Neural progenitor cell (in vitro differentiated cells): ENCODE results near the gene GPX3. TPM values are rescaled to one million over a fixed set of nuclear protein-coding genes. Genes with fewer than 3 reads are reported as not detected.

ENCODE experiments used
- DNase-seq: peaks from one replicate; pipeline ENCODE4 v3.0.0-alpha.2; 2016; ENCODE audit warnings: low spot score
- H2AFZ ChIP-seq: fragments of 200-600 bp; sonication (generic); replicated peaks from 2 replicates; pipeline ENCODE4 v1.6.1; 2016; ENCODE audit warnings: antibody characterized with exemption
- H3F3A ChIP-seq: fragments of 200-600 bp; sonication (generic); 2 replicates; pipeline ENCODE4 v1.6.1; 2016; ENCODE audit warnings: antibody characterized with exemption, low read depth
- H3K27ac ChIP-seq: fragments of 200-600 bp; sonication (generic); 2 replicates; pipeline ENCODE4 v1.5.1; 2016; ENCODE audit warnings: mild to moderate bottlenecking
- H3K27me3 ChIP-seq: fragments of 200-600 bp; sonication (generic); 2 replicates; pipeline ENCODE4 v1.6.1; 2016; ENCODE audit warnings: mild to moderate bottlenecking, moderate library complexity
- H3K36me3 ChIP-seq: fragments of 200-600 bp; sonication (generic); 2 replicates; pipeline ENCODE4 v1.5.1; 2016
- H3K4me1 ChIP-seq: fragments of 200-600 bp; sonication (generic); 2 replicates; pipeline ENCODE4 v1.6.1; 2016; ENCODE audit warnings: mixed run types
- H3K4me2 ChIP-seq: fragments of 200-600 bp; sonication (generic); 2 replicates; pipeline ENCODE4 v1.6.1; 2016
- H3K4me3 ChIP-seq: fragments of 200-600 bp; sonication (generic); 2 replicates; pipeline ENCODE4 v1.5.1; 2016
- H3K79me2 ChIP-seq: fragments of 200-600 bp; sonication (generic); 2 replicates; pipeline ENCODE4 v1.6.1; 2016; ENCODE audit warnings: low read depth
- H3K9ac ChIP-seq: fragments of 200-600 bp; sonication (generic); 2 replicates; pipeline ENCODE4 v1.6.1; 2016
- H3K9me3 ChIP-seq: fragments of 200-600 bp; sonication (generic); 2 replicates; pipeline ENCODE4 v1.5.1; 2016; ENCODE audit warnings: low read depth
- H4K20me1 ChIP-seq: fragments of 200-600 bp; sonication (generic); 2 replicates; pipeline ENCODE4 v1.6.1; 2016; ENCODE audit warnings: low read depth
- H3K27ac Mint-ChIP-seq: 3 replicates; pipeline ENCODE4 v1.8.0; 2021; ENCODE audit warnings: mixed read lengths
- H3K27me3 Mint-ChIP-seq: 2 replicates; pipeline ENCODE4 v1.8.0; 2022; ENCODE audit warnings: low read depth, mild to moderate bottlenecking, inconsistent platforms, moderate library complexity, mixed read lengths; ENCODE audit not compliant: insufficient read depth
- H3K36me3 Mint-ChIP-seq: 3 replicates; pipeline ENCODE4 v1.8.0; 2021; ENCODE audit warnings: mixed read lengths
- H3K4me1 Mint-ChIP-seq: 3 replicates; pipeline ENCODE4 v1.8.0; 2021; ENCODE audit warnings: mixed read lengths
- H3K4me3 Mint-ChIP-seq: 3 replicates; pipeline ENCODE4 v1.8.0; 2021; ENCODE audit warnings: mild to moderate bottlenecking, moderate library complexity, mixed read lengths
- H3K9me3 Mint-ChIP-seq: 3 replicates; pipeline ENCODE4 v1.8.0; 2020; ENCODE audit warnings: mixed read lengths
- EZH2 ChIP-seq: fragments of 200-600 bp; sonication (generic); IDR thresholded peaks from 2 replicates; pipeline ENCODE4 v1.6.1; 2017; ENCODE audit warnings: antibody characterized with exemption, mild to moderate bottlenecking, moderate library complexity
- EZH2phosphoT487 ChIP-seq: fragments of 200-600 bp; sonication (generic); IDR thresholded peaks from 2 replicates; pipeline ENCODE4 v1.6.1; 2017; ENCODE audit warnings: antibody characterized with exemption
- total RNA-seq: library from RNA; depleted of rRNA; stranded (reverse); fragments of >200 nt; gene quantifications from 2 replicates; pipeline ENCODE4 v1.2.3, GENCODE V29; 2015; ENCODE audit warnings: low replicate concordance
- TF ChIP-seq, protein P1 (sequence below): fragments of 200-600 bp; sonication (generic); IDR thresholded peaks from 2 replicates; pipeline ENCODE4 v1.5.1; 2017; ENCODE audit warnings: antibody characterized with exemption, mild to moderate bottlenecking

GPX3 gene
- total RNA-seq, 1 donor from 2014 or later = 17.9 TPM

DNA sequence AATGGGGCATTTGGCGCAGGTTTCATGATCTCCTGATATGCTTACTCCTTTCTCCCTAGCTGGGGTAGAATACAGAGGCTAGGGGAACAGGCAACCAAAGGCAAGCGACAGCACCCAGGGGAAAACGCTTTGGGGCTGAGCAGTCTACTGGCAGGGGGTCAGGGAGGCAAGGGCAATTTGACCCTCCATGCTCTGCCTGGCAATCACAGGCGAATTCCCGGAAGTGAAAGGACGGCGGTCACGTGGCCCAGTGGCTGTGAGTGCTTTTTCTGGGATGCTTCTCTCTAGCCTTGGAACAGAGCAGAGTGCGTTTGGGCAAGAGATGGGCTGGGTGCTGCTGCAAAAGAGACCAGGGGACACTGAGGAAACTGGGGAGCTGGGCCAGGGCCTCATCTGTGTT lies 5.7 kb downstream of the GPX3 start:
- no peak for DNase-seq
- Histone ChIP-seq H3F3A (no peaks in the 10 kb centered on the region), H3K4me1 (no peaks in the 10 kb centered on the region), H3K27ac (no peak overlapping the region), H3K9ac (no peak overlapping the region), H3K4me2 (no peak overlapping the region), H3K79me2 (no peaks in the 10 kb centered on the region), H4K20me1 (no peaks in the 10 kb centered on the region), H3K36me3 (no peaks in the 10 kb centered on the region), H2AFZ (no peak overlapping the region), H3K9me3 (no peaks in the 10 kb centered on the region), H3K27me3 (peaks cover 9% of the 10 kb centered on the region), H3K4me3 (no peak overlapping the region)
- H3K27ac Mint-ChIP-seq = no peak overlapping the region
- H3K4me3 Mint-ChIP-seq = no peak overlapping the region
- TF ChIP-seq EZH2phosphoT487 = no peak
- H3K27me3 Mint-ChIP-seq = peaks cover 4% of the 10 kb centered on the region
- H3K9me3 Mint-ChIP-seq = no peaks in the 10 kb centered on the region
- peaks cover 7% of the 10 kb centered on the region for H3K36me3 Mint-ChIP-seq
- peaks cover under 1% of the 10 kb centered on the region for H3K4me1 Mint-ChIP-seq

DNA sequence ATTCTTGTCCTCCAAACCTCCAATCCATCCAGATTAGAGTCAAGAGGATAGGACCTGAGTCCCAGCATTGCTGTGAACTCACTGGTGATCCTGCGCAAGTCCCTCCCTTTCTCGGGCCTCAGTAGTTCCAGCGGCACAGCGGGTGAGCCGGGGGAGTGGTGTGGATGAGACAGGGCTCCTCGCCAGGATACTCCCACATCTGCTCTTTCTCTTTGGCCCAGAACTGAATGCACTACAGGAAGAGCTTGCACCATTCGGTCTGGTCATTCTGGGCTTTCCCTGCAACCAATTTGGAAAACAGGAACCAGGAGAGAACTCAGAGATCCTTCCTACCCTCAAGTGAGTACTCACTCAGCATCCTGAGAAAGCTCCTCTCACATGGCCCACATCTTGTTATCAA lies 6.3 kb downstream of the GPX3 start:
- Histone ChIP-seq H3K4me2 (no peak overlapping the region), H2AFZ (no peak overlapping the region), H3K79me2 (no peaks in the 10 kb centered on the region), H3K36me3 (no peaks in the 10 kb centered on the region), H3K9me3 (no peaks in the 10 kb centered on the region), H3F3A (no peaks in the 10 kb centered on the region), H3K9ac (no peak overlapping the region), H3K4me1 (no peaks in the 10 kb centered on the region), H3K4me3 (no peak overlapping the region), H4K20me1 (no peaks in the 10 kb centered on the region), H3K27me3 (peaks cover 3% of the 10 kb centered on the region), H3K27ac (no peak overlapping the region)
- no peaks in the 10 kb centered on the region for H3K4me1 Mint-ChIP-seq
- H3K9me3 Mint-ChIP-seq = no peaks in the 10 kb centered on the region
- no peak for DNase-seq
- TF ChIP-seq EZH2phosphoT487 = no peak
- TF ChIP-seq, protein P1, sequence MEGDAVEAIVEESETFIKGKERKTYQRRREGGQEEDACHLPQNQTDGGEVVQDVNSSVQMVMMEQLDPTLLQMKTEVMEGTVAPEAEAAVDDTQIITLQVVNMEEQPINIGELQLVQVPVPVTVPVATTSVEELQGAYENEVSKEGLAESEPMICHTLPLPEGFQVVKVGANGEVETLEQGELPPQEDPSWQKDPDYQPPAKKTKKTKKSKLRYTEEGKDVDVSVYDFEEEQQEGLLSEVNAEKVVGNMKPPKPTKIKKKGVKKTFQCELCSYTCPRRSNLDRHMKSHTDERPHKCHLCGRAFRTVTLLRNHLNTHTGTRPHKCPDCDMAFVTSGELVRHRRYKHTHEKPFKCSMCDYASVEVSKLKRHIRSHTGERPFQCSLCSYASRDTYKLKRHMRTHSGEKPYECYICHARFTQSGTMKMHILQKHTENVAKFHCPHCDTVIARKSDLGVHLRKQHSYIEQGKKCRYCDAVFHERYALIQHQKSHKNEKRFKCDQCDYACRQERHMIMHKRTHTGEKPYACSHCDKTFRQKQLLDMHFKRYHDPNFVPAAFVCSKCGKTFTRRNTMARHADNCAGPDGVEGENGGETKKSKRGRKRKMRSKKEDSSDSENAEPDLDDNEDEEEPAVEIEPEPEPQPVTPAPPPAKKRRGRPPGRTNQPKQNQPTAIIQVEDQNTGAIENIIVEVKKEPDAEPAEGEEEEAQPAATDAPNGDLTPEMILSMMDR = no peak
- no peak overlapping the region for H3K4me3 Mint-ChIP-seq
- peaks cover 7% of the 10 kb centered on the region for H3K36me3 Mint-ChIP-seq
- H3K27me3 Mint-ChIP-seq = peaks cover 4% of the 10 kb centered on the region
- H3K27ac Mint-ChIP-seq = no peak overlapping the region

DNA sequence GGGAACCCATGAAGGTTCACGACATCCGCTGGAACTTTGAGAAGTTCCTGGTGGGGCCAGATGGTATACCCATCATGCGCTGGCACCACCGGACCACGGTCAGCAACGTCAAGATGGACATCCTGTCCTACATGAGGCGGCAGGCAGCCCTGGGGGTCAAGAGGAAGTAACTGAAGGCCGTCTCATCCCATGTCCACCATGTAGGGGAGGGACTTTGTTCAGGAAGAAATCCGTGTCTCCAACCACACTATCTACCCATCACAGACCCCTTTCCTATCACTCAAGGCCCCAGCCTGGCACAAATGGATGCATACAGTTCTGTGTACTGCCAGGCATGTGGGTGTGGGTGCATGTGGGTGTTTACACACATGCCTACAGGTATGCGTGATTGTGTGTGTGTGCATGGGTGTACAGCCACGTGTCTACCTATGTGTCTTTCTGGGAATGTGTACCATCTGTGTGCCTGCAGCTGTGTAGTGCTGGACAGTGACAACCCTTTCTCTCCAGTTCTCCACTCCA lies 7.6 kb downstream of the GPX3 start:
- Mint-ChIP-seq H3K36me3 (peaks cover 9% of the 10 kb centered on the region), H3K27me3 (peaks cover 4% of the 10 kb centered on the region), H3K4me3 (no peak overlapping the region), H3K9me3 (no peaks in the 10 kb centered on the region), H3K27ac (no peak overlapping the region), H3K4me1 (no peaks in the 10 kb centered on the region)
- Histone ChIP-seq H3K36me3 (no peaks in the 10 kb centered on the region), H3K27ac (no peak overlapping the region), H3K9ac (no peak overlapping the region), H3K4me2 (no peak overlapping the region), H2AFZ (no peak overlapping the region), H3K27me3 (no peaks in the 10 kb centered on the region), H3K79me2 (no peaks in the 10 kb centered on the region), H3K4me1 (no peaks in the 10 kb centered on the region), H3K9me3 (no peaks in the 10 kb centered on the region), H4K20me1 (no peaks in the 10 kb centered on the region), H3K4me3 (no peak overlapping the region), H3F3A (no peaks in the 10 kb centered on the region)
- DNase-seq = no peak
- no peak for TF ChIP-seq EZH2phosphoT487

DNA sequence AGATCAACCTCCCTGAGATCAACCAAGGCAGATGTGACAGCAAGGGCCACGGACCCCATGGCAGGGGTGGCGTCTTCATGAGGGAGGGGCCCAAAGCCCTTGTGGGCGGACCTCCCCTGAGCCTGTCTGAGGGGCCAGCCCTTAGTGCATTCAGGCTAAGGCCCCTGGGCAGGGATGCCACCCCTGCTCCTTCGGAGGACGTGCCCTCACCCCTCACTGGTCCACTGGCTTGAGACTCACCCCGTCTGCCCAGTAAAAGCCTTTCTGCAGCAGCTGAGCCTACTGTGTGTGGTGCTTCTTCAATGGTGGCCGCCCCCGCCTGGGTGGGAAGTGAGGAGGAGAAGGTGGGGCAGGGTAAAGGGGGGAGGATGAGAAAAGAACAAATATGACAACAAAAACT lies 8.3 kb downstream of the GPX3 start:
- no peak for DNase-seq
- Histone ChIP-seq H3K9me3 (no peaks in the 10 kb centered on the region), H3K27me3 (no peaks in the 10 kb centered on the region), H2AFZ (no peak overlapping the region), H3K27ac (no peak overlapping the region), H3K9ac (no peak overlapping the region), H3K4me3 (no peak overlapping the region), H3K4me2 (no peak overlapping the region), H4K20me1 (no peaks in the 10 kb centered on the region), H3K4me1 (no peaks in the 10 kb centered on the region), H3K36me3 (no peaks in the 10 kb centered on the region), H3F3A (no peaks in the 10 kb centered on the region), H3K79me2 (no peaks in the 10 kb centered on the region)
- Mint-ChIP-seq H3K36me3 (peaks cover 10% of the 10 kb centered on the region), H3K9me3 (no peaks in the 10 kb centered on the region), H3K4me3 (no peak overlapping the region), H3K27me3 (no peaks in the 10 kb centered on the region), H3K4me1 (no peaks in the 10 kb centered on the region), H3K27ac (no peak overlapping the region)
- TF ChIP-seq EZH2phosphoT487 (no peak), EZH2 (no peak)
- TF ChIP-seq, protein P1 = no peak
